GM21576 (cell line): ENCODE measurements around the gene ZNF362.
"Not testable (repeated sequence)": the region's sequence is repeated elsewhere in the genome, so short reads cannot be mapped to it uniquely, and the experiment has no call there.

Source experiments
- ATAC-seq: cut with Tn5 transposase; IDR thresholded peaks from one replicate; pipeline ENCODE4 v1.9.1; 2021; ENCODE audit warnings: mild to moderate bottlenecking, moderate library complexity; ENCODE audit not compliant: unreplicated experiment

ZNF362 gene

GRCh38 chr1:33256471-33257206 is at the start of gene ZNF362:
Gene ZNF362 (plus strand): TSS chr1:33256492. CDS start chr1:33270575, 14,083 bp downstream.
- ATAC-seq: no peak

- ATAC-seq: no peak
Measured at GRCh38 chr1:33211972-33212371, 44.3 kb upstream of the ZNF362 start.

GRCh38 chr1:33219886-33220661 is 36.2 kb upstream of the ZNF362 start:
- ATAC-seq: no peak

- no peak for ATAC-seq
Measured at GRCh38 chr1:33220676-33221384, 35.5 kb upstream of the ZNF362 start.

- no peak for ATAC-seq
Measured at GRCh38 chr1:33221385-33221758, 34.9 kb upstream of the ZNF362 start.

- ATAC-seq: no peak
Measured at GRCh38 chr1:33222381-33222780, 33.9 kb upstream of the ZNF362 start.

- ATAC-seq: no peak
Measured at GRCh38 chr1:33224166-33224707, 32.1 kb upstream of the ZNF362 start.

GRCh38 chr1:33225586-33225985 is 30.7 kb upstream of the ZNF362 start:
- ATAC-seq: no peak

- ATAC-seq: no peak
Measured at GRCh38 chr1:33228935-33229487, 27.3 kb upstream of the ZNF362 start.

GRCh38 chr1:33231166-33231565 is 25.1 kb upstream of the ZNF362 start:
- ATAC-seq: no peak

- ATAC-seq: no peak
Measured at GRCh38 chr1:33232716-33233115, 23.6 kb upstream of the ZNF362 start.

GRCh38 chr1:33234131-33234530 is 22.2 kb upstream of the ZNF362 start:
- no peak for ATAC-seq

- ATAC-seq: no peak
Measured at GRCh38 chr1:33234588-33234990, 21.7 kb upstream of the ZNF362 start.

GRCh38 chr1:33235521-33235920 is 20.8 kb upstream of the ZNF362 start:
- ATAC-seq: no peak

- ATAC-seq: no peak
Measured at GRCh38 chr1:33236498-33236897, 19.8 kb upstream of the ZNF362 start.

- ATAC-seq: no peak
Measured at GRCh38 chr1:33237579-33237978, 18.7 kb upstream of the ZNF362 start.

GRCh38 chr1:33238194-33238724 is 18.0 kb upstream of the ZNF362 start:
- ATAC-seq: not testable (repeated sequence)

GRCh38 chr1:33239410-33239809 is 16.9 kb upstream of the ZNF362 start:
- ATAC-seq: not testable (repeated sequence)

- no peak for ATAC-seq
Measured at GRCh38 chr1:33241866-33242265, 14.4 kb upstream of the ZNF362 start.

- ATAC-seq: no peak
Measured at GRCh38 chr1:33242652-33243051, 13.6 kb upstream of the ZNF362 start.
